GM12801 (cell line): ENCODE data around the gene GPR156.

ENCODE experiments used
- TF ChIP-seq, protein P1 (sequence below): IDR thresholded peaks from one replicate; pipeline ENCODE4 v1.5.1; 2011; ENCODE audit warnings: control low read depth; ENCODE audit not compliant: insufficient read length; ENCODE audit errors: extremely low read depth

The GPR156 gene

DNA sequence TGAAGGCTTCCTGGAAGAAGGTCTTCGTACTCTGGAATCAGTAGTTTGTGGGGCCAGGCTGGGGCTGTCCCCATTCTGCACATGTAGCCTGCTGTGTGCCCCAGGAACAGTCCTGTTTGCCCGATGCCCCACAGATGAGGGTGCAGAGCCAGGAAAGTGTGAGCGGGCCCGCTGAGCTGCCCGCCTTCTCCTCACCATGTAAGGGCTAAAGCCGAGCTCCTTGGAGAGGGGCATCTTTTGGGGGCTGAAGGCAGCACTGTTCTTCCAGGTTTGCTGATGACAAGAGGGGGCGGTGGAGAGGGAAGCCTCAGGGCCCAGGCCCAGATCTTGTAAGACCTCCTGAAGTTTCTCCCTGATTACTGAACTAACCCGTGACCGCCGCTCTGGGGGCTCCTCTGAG lies 117.5 kb downstream of the GPR156 start:
- TF ChIP-seq, protein P1, sequence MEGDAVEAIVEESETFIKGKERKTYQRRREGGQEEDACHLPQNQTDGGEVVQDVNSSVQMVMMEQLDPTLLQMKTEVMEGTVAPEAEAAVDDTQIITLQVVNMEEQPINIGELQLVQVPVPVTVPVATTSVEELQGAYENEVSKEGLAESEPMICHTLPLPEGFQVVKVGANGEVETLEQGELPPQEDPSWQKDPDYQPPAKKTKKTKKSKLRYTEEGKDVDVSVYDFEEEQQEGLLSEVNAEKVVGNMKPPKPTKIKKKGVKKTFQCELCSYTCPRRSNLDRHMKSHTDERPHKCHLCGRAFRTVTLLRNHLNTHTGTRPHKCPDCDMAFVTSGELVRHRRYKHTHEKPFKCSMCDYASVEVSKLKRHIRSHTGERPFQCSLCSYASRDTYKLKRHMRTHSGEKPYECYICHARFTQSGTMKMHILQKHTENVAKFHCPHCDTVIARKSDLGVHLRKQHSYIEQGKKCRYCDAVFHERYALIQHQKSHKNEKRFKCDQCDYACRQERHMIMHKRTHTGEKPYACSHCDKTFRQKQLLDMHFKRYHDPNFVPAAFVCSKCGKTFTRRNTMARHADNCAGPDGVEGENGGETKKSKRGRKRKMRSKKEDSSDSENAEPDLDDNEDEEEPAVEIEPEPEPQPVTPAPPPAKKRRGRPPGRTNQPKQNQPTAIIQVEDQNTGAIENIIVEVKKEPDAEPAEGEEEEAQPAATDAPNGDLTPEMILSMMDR: no peak

DNA sequence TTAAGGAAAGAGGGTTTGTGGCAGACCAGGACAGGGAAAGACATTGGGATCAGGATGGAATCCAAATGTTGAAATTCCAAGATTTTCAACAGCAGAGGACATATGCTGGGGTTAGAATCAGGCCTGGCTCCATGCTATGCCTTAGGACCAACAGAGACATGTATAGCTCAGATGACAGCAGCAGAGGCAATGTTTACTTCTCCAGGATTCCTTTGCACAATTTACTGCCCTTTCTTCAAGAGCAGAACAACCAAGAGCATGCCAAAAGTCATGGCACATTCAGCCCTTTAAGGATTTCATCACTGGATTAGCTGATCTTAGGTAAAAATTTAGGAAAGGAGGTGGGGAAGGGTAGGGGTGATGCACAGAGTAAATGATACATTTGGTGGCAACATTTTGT lies 121.2 kb downstream of the GPR156 start:
- TF ChIP-seq, protein P1: no peak

GRCh38 chr3:120163026-120163425 lies 122.0 kb downstream of the GPR156 start:
- TF ChIP-seq, protein P1: no peak

GRCh38 chr3:120162400-120162799 lies 122.6 kb downstream of the GPR156 start:
- TF ChIP-seq, protein P1: no peak

DNA sequence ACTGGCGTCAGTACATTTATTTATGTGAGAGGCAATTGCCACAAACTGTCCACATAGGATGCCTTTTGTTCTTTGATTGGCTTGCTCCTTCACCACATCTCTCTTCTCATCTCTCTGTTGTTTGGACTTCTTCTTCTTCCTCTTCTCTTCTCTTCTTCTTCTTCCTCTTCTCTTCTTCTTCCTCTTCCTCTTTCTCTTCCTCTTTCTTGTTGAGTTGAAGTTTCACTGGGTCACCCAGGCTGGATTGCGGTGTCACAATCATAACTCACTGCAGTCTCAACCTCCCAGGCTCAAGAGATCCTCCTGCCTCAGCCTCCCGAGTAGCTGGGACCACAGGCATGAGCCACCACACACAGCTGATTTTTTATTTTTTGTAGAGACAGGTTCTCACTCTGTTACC lies 123.1 kb downstream of the GPR156 start:
- TF ChIP-seq, protein P1: no peak

GRCh38 chr3:120160050-120160449 lies 125.0 kb downstream of the GPR156 start:
- TF ChIP-seq, protein P1: no peak

DNA sequence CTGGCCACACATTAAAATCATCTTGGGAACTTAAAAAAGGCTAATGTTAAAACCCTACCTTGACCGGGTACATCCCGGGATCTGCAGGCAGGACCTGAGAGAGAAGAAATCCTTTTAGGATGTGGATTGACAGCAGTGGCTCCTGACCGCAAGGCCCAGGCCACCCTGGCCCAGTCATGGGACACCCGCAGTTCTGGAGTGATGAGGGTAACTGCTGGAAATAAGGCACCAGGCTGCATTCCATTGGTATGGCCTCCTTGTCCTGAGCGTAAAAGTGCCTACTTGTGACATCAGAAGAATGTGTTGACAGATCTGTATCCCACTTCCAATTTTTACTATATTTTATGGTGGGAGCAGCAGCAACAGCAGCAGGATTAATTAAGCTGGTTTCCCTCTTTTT lies 127.3 kb downstream of the GPR156 start:
- TF ChIP-seq, protein P1: no peak

DNA sequence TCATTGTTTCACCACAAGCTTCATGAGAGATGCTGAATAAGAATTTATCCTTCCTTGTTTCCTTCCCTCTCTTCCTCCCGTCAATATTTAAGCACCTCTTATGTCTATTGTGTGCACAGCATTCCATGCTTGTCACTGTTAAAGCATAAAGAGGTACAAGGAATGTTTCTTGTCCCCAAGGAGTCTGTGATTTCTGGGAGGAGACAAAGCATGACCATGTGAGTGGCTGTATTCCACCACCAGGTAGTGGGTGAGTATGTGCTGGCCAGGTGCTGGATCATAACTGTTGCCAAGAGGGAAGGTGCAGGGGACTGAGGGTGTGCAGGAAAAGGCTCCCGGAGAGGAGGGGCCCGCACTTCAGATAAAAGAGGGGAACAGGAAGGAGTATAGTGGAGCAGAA lies 127.9 kb downstream of the GPR156 start:
- TF ChIP-seq, protein P1: no peak
